HEK293 (cell line): ENCODE data around the gene CNFN.

Experiments used
- ZBTB8A ChIP-seq: fragments of 450-650 bp; formaldehyde crosslinking; IDR thresholded peaks from 2 replicates; pipeline ENCODE4 v1.5.1; 2016; ENCODE audit warnings: missing biosample characterization, missing genetic modification characterization
- ZNF140 ChIP-seq: fragments of 450-650 bp; formaldehyde crosslinking; IDR thresholded peaks from 2 replicates; pipeline ENCODE4 v1.5.1; 2016; ENCODE audit warnings: missing biosample characterization, missing genetic modification characterization
- ZNF174 ChIP-seq: fragments of 450-650 bp; formaldehyde crosslinking; IDR thresholded peaks from 2 replicates; pipeline ENCODE4 v1.5.0; 2017; ENCODE audit warnings: missing biosample characterization, mild to moderate bottlenecking, missing genetic modification characterization
- ZNF394 ChIP-seq: fragments of 450-650 bp; formaldehyde crosslinking; IDR thresholded peaks from 2 replicates; pipeline ENCODE4 v1.5.1; 2016; ENCODE audit warnings: missing biosample characterization, missing genetic modification characterization, mild to moderate bottlenecking, moderate library complexity, borderline replicate concordance
- ZNF701 ChIP-seq: fragments of 450-650 bp; formaldehyde crosslinking; IDR thresholded peaks from 2 replicates; pipeline ENCODE4 v1.5.1; 2016; ENCODE audit warnings: missing biosample characterization, missing genetic modification characterization
- TF ChIP-seq, protein P1 (sequence below): fragments of 450-650 bp; formaldehyde crosslinking; IDR thresholded peaks from 2 replicates; pipeline ENCODE4 v1.5.1; 2016; ENCODE audit warnings: missing biosample characterization, missing genetic modification characterization, low read depth

DNA sequence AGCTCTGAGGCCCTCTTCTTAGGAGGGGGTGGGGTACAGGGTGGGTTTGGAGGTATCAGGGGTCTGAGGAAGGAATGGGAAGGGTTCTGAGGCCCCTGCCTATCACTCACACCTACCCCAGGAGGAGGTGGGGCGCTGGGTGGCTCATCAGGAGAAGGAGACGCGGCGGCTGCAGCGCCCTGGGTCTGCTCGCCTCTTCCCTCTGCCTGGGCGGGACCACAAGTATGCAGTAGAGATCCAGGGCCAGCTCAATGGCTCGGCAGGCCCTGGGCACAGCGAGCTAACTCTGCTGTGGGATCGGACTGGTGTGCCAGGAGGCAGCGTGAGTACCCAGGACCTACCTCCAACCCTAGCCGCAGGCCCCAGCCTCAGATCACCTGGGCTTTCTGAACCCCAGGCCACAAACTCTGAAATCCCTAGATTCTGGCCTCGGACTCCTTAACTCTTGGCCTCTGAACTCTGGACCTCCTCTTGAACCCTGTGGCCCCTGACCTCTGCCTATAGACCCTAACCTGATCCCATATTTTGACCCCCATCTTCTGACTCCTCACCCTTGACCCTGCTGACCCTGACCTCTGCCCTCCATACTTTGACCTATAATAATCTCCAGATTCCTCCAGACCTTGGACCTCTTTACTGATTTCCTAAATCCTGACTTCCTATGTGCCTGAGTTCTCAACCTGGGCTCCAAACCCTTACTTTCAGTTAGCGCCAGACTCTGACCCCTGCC lies 40.6 kb downstream of the CNFN start:
- no peak for TF ChIP-seq ZNF174 (tag by site-specific recombination)
- no peak for TF ChIP-seq ZNF394 (tag by site-specific recombination)
- no peak for TF ChIP-seq ZNF701 (tag by site-specific recombination)
- TF ChIP-seq ZBTB8A (tag by site-specific recombination): no peak
- TF ChIP-seq, protein P1, sequence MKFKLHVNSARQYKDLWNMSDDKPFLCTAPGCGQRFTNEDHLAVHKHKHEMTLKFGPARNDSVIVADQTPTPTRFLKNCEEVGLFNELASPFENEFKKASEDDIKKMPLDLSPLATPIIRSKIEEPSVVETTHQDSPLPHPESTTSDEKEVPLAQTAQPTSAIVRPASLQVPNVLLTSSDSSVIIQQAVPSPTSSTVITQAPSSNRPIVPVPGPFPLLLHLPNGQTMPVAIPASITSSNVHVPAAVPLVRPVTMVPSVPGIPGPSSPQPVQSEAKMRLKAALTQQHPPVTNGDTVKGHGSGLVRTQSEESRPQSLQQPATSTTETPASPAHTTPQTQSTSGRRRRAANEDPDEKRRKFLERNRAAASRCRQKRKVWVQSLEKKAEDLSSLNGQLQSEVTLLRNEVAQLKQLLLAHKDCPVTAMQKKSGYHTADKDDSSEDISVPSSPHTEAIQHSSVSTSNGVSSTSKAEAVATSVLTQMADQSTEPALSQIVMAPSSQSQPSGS: no peak
- no peak for TF ChIP-seq ZNF140
